ENCODE results near the gene FOXC2. TPM values are rescaled to one million over a fixed set of nuclear protein-coding genes. Genes with fewer than 3 reads are reported as not detected.

FOXC2 gene
- total and polyA plus RNA-seq, 2 experiments from 2014 or later = 1.2 to 2.5 TPM

DNA sequence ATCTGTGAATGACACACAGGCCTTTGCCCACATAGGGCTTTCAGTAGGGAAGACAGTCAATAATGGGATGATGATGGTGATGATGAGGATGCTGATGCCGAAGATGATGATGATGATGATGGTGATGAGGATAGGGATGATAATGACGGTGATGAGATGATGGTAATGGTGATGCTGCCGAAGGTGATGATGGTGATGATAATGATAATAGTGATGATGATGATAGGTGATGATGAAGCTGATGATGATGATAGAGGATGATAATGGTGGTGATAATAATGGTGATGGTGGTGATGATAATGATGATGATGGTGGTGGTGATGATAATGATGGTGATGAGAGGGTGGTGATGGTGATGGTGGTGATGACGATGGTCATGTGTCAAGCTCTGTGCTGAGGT, 24.6 kb downstream of the FOXC2 start:
- Histone ChIP-seq H3K4me1 (ENCODE audit: insufficient read depth) (peaks cover 35% of the 10 kb centered on the region), H3K9me3 (ENCODE audit: low read depth) (no peaks in the 10 kb centered on the region), H3K27ac (peak overlapping the region; percentile 83), H3K79me2 (ENCODE audit: insufficient read depth) (no peaks in the 10 kb centered on the region), H3K4me3 (no peak overlapping the region), H3K9me2 (ENCODE audit: insufficient read depth) (0 out of 2 replicates have a peak, but pooled peaks cover 13% of the 10 kb centered on the region), H3K9ac (no peak overlapping the region), H2AFZ (no peak overlapping the region), H3F3A (ENCODE audit: insufficient read depth) (peaks cover 35% of the 10 kb centered on the region), H4K20me1 (ENCODE audit: insufficient read depth) (no peaks in the 10 kb centered on the region), H3K36me3 (ENCODE audit: low read depth) (no peaks in the 10 kb centered on the region), H3K27me3 (replicated peaks; ENCODE audit: insufficient read depth) (no peaks in the 10 kb centered on the region), H3K4me2 (ENCODE audit: unreplicated experiment) (no peak overlapping the region)
- WGBS, 2 experiments (ENCODE audit: low coverage in 1 of 2, low lambda C conversion rate in 2 of 2, missing lambda C conversion rate in 2 of 2) = 80 to 91% methylated on average over 4 of the region's 4 CpGs
- no peak for DNase-seq
- in situ Hi-C loops (cut with MboI) = no loop called here
- no peak for TF ChIP-seq EZH2 (IDR thresholded peaks at IDR 0.05; ENCODE audit: insufficient read depth, poor library complexity, severe bottlenecking)
- TF ChIP-seq EZH2phosphoT487 (IDR thresholded peaks at IDR 0.05; ENCODE audit: insufficient read depth, low read depth) = no peak

DNA sequence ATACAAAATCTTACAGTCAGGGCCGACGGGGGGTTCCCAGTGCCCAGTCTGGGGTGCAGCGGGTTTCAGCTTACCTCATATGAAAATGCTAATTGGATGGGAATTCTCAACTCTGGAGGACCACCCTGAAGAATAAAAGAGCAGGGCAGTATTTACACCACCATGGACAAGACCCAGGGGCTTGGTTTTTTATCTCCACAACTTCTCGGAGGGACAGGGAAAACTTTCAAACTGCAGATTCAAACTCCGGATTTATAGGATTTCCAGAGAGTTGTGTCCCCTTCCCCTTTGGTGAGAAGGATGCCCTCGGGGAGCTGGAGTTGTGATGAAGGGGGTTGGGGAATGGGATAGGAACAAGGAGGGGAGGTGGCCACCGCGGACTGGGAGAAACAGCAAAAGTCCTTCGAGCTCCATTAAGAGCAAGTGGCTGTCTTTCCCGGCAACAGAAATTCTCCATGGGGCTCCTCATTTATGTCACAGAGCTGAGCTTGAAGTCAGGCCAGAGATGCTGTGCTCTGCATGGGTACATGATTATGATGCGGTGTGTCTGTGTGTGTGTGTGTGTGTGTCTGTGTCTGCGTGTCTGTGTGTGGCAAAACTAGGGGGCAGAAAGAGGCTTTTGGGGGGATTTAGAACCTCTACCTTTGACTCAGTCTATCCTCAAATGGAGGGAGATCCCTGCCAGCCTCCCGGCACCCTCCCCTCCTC, 27.4 kb downstream of the FOXC2 start:
- H3F3A ChIP-seq (ENCODE audit: insufficient read depth) = peaks cover 33% of the 10 kb centered on the region
- peaks cover 34% of the 10 kb centered on the region for H3K4me1 ChIP-seq (ENCODE audit: insufficient read depth)
- no peak overlapping the region for H3K4me2 ChIP-seq (ENCODE audit: unreplicated experiment)
- no peaks in the 10 kb centered on the region for H3K9me3 ChIP-seq (ENCODE audit: low read depth)
- no peak overlapping the region for H2AFZ ChIP-seq
- no peaks in the 10 kb centered on the region for H4K20me1 ChIP-seq (ENCODE audit: insufficient read depth)
- DNase-seq = no peak
- H3K9ac ChIP-seq = no peak overlapping the region
- H3K9me2 ChIP-seq (ENCODE audit: insufficient read depth) = no peaks in the 10 kb centered on the region
- H3K36me3 ChIP-seq (ENCODE audit: low read depth) = no peaks in the 10 kb centered on the region
- no peaks in the 10 kb centered on the region for H3K27me3 ChIP-seq (replicated peaks; ENCODE audit: insufficient read depth)
- WGBS, 2 experiments (ENCODE audit: low coverage in 1 of 2, low lambda C conversion rate in 2 of 2, missing lambda C conversion rate in 2 of 2) = 54 to 55% methylated on average over 13 of the region's 13 CpGs
- H3K79me2 ChIP-seq (ENCODE audit: insufficient read depth) = no peaks in the 10 kb centered on the region
- TF ChIP-seq EZH2 (IDR thresholded peaks at IDR 0.05; ENCODE audit: insufficient read depth, poor library complexity, severe bottlenecking) (no peak), EZH2phosphoT487 (IDR thresholded peaks at IDR 0.05; ENCODE audit: insufficient read depth, low read depth) (no peak)
- in situ Hi-C loops (cut with MboI) = no loop called here
- H3K27ac ChIP-seq = no peak overlapping the region
- no peak overlapping the region for H3K4me3 ChIP-seq

DNA sequence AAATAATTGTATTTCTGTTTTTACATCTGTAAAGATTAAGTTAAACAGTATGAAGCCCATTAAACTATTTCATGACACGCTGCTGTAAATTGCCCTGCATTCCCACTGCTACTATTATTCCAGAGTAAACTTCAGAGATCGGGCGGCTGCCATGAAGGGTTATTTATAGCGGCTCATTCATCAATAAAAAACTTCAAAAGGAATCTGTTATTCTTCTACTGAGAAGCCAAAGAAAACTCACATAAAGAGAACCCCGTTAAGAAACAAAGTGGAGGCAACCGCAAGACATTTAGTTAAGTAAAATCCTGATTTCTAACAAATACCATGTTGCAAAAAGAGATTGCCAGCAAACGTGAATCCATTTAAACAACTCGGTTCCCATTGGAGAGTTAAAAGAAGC, 28.1 kb downstream of the FOXC2 start:
- no peaks in the 10 kb centered on the region for H3K9me3 ChIP-seq (ENCODE audit: low read depth)
- no peaks in the 10 kb centered on the region for H3K79me2 ChIP-seq (ENCODE audit: insufficient read depth)
- in situ Hi-C loops (cut with MboI) = no loop called here
- H3K9ac ChIP-seq = no peak overlapping the region
- H4K20me1 ChIP-seq (ENCODE audit: insufficient read depth) = no peaks in the 10 kb centered on the region
- H3K27ac ChIP-seq = no peak overlapping the region
- H3K36me3 ChIP-seq (ENCODE audit: low read depth) = no peaks in the 10 kb centered on the region
- no peak overlapping the region for H3K4me3 ChIP-seq
- no peaks in the 10 kb centered on the region for H3K9me2 ChIP-seq (ENCODE audit: insufficient read depth)
- H3F3A ChIP-seq (ENCODE audit: insufficient read depth) = peaks cover 27% of the 10 kb centered on the region
- 33 to 35% methylated on average over 8 of the region's 8 CpGs for WGBS, 2 experiments (ENCODE audit: low coverage in 1 of 2, low lambda C conversion rate in 2 of 2, missing lambda C conversion rate in 2 of 2)
- no peak for DNase-seq
- no peak overlapping the region for H2AFZ ChIP-seq
- peaks cover 31% of the 10 kb centered on the region for H3K4me1 ChIP-seq (ENCODE audit: insufficient read depth)
- H3K4me2 ChIP-seq (ENCODE audit: unreplicated experiment) = no peak overlapping the region
- no peak for TF ChIP-seq EZH2 (IDR thresholded peaks at IDR 0.05; ENCODE audit: insufficient read depth, poor library complexity, severe bottlenecking)
- no peak for TF ChIP-seq EZH2phosphoT487 (IDR thresholded peaks at IDR 0.05; ENCODE audit: insufficient read depth, low read depth)
- H3K27me3 ChIP-seq (replicated peaks; ENCODE audit: insufficient read depth) = no peaks in the 10 kb centered on the region

DNA sequence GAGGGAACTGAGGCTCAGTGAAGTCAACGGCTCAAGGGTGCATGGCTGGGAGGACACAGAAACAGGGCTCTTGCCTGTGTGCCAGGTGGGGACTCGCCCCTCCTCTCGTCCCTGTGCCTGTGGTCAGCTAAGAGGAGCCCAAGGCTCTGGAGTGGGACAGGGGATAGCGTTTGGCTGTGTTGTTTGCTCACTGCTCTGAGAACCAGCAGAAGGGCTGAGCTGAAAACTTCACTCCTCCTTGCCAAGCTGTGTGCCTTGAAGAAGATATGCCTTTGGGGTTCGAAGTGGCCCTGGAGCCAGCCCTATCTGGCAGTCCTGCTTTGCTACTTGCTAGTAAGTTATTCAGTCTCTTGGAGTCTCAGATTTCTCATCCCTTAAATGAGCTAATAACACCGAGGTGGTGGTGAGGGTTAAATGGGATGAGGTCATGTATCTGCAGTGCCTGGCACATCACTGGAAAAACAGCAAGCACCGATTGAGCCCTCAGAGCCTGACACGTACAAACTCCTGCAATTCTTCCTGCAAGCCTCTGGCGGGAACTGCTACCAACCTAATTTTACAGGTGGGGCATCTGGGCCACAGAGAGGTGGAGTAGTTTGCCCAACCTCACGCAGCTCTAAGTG, 29.5 kb downstream of the FOXC2 start:
- in situ Hi-C loops (cut with MboI) = no loop called here

More for the DNA sequence above, 29.5 kb downstream of the FOXC2 start:
- Histone ChIP-seq H3K27me3 (replicated peaks; ENCODE audit: insufficient read depth) (no peaks in the 10 kb centered on the region), H3K9me2 (ENCODE audit: insufficient read depth) (no peaks in the 10 kb centered on the region), H3F3A (ENCODE audit: insufficient read depth) (peaks cover 14% of the 10 kb centered on the region), H3K4me1 (ENCODE audit: insufficient read depth) (peaks cover 17% of the 10 kb centered on the region), H3K9me3 (ENCODE audit: low read depth) (no peaks in the 10 kb centered on the region), H3K9ac (no peak overlapping the region), H3K79me2 (ENCODE audit: insufficient read depth) (no peaks in the 10 kb centered on the region), H3K4me2 (ENCODE audit: unreplicated experiment) (no peak overlapping the region), H2AFZ (no peak overlapping the region), H3K27ac (no peak overlapping the region), H3K36me3 (ENCODE audit: low read depth) (no peaks in the 10 kb centered on the region), H4K20me1 (ENCODE audit: insufficient read depth) (no peaks in the 10 kb centered on the region), H3K4me3 (no peak overlapping the region)
- TF ChIP-seq EZH2 (IDR thresholded peaks at IDR 0.05; ENCODE audit: insufficient read depth, poor library complexity, severe bottlenecking) (no peak), EZH2phosphoT487 (IDR thresholded peaks at IDR 0.05; ENCODE audit: insufficient read depth, low read depth) (no peak)
- WGBS, 2 experiments (ENCODE audit: low coverage in 1 of 2, low lambda C conversion rate in 2 of 2, missing lambda C conversion rate in 2 of 2) = 69 to 70% methylated on average over 10 of the region's 10 CpGs
- DNase-seq = peak; percentile 49

Data from GM23248 (cell line).